Colonic mucosa (tissue), 4 donors: Measurements from ENCODE around the gene CDKN2AIP. TPM values are rescaled to one million over a fixed set of nuclear protein-coding genes. Genes with fewer than 3 reads are reported as not detected.

Source experiments
- DNase-seq: peaks from one replicate; pipeline ENCODE4 v3.0.0-alpha.2; 2020
- H3K27ac ChIP-seq: fragments of 200-600 bp; one replicate; pipeline ENCODE4 v1.8.0; 2021
- H3K27me3 ChIP-seq: fragments of 200-600 bp; one replicate; pipeline ENCODE4 v1.8.0; 2021
- H3K36me3 ChIP-seq: fragments of 200-600 bp; one replicate; pipeline ENCODE4 v1.8.0; 2021
- H3K4me1 ChIP-seq: fragments of 200-600 bp; one replicate; pipeline ENCODE4 v1.8.0; 2021; ENCODE audit warnings: mild to moderate bottlenecking
- H3K4me3 ChIP-seq: fragments of 200-600 bp; one replicate; pipeline ENCODE4 v1.8.0; 2021
- H3K9ac ChIP-seq, 2 donors: one replicate each; pipeline ENCODE4 v1.7.0; 2013; ENCODE audit warnings: control low read depth in 2 of 2, low read depth in 2 of 2, low read length in 2 of 2
- H3K9me3 ChIP-seq: fragments of 200-600 bp; one replicate; pipeline ENCODE4 v1.8.0; 2021
- intact Hi-C: fragments of 100-400 bp; cut with DNase I; formaldehyde crosslinking; loops from one replicate; pipeline ENCODE4 v1.14.1; 2022
- total RNA-seq, 2 donors: library from RNA; stranded (reverse); fragmentation: NEBNext Ultra II Directional in 1 of 2; extraction: Animal tissue kit (Norgen Biotek cat#: 25700) in 1 of 2; gene quantifications; one replicate each; pipeline ENCODE4 v1.2.1, GENCODE V29; 2021
- TF ChIP-seq, protein P1 (sequence below): fragments of 200-600 bp; IDR thresholded peaks from one replicate; pipeline ENCODE4 v1.8.0; 2022; ENCODE audit warnings: antibody characterized with exemption, mild to moderate bottlenecking
- donor health status: healthy.
- donor health status: DM: no; HTN: no; CAD: no.
- donor health status: DM: no; HTN: no; CAD: no.

Gene CDKN2AIP
- total RNA-seq, 2 donors from 2014 or later = 17.5 to 23.5 TPM

DNA sequence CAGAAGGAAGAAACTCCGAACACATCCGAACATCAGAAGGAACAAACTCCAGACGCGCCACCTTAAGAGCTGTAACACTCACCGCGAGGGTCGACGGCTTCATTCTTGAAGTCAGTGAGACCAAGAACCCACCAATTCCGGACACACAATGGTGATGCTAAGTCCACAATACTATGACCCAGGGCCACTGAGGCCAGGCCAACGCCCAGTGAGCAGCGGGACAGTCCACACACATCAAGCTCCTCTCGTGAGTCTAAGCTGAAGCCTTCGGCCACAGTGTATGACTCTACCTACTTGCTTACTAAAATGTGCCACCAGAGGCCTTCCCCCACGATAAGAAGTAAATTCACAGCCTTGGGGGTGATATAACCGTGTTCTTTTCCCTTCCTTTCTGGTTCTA lies 10.2 kb upstream of the CDKN2AIP start:
- intact Hi-C loops = no loop called here
- H3K4me3 ChIP-seq = no peak overlapping the region
- H3K27me3 ChIP-seq = no peaks in the 10 kb centered on the region
- H3K9me3 ChIP-seq = no peaks in the 10 kb centered on the region
- no peaks in the 10 kb centered on the region for H3K36me3 ChIP-seq
- TF ChIP-seq, protein P1, sequence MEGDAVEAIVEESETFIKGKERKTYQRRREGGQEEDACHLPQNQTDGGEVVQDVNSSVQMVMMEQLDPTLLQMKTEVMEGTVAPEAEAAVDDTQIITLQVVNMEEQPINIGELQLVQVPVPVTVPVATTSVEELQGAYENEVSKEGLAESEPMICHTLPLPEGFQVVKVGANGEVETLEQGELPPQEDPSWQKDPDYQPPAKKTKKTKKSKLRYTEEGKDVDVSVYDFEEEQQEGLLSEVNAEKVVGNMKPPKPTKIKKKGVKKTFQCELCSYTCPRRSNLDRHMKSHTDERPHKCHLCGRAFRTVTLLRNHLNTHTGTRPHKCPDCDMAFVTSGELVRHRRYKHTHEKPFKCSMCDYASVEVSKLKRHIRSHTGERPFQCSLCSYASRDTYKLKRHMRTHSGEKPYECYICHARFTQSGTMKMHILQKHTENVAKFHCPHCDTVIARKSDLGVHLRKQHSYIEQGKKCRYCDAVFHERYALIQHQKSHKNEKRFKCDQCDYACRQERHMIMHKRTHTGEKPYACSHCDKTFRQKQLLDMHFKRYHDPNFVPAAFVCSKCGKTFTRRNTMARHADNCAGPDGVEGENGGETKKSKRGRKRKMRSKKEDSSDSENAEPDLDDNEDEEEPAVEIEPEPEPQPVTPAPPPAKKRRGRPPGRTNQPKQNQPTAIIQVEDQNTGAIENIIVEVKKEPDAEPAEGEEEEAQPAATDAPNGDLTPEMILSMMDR = no peak
- no peak overlapping the region for H3K9ac ChIP-seq
- no peak overlapping the region for H3K27ac ChIP-seq
- peak; percentile 8 for DNase-seq
- H3K4me1 ChIP-seq = no peaks in the 10 kb centered on the region

DNA sequence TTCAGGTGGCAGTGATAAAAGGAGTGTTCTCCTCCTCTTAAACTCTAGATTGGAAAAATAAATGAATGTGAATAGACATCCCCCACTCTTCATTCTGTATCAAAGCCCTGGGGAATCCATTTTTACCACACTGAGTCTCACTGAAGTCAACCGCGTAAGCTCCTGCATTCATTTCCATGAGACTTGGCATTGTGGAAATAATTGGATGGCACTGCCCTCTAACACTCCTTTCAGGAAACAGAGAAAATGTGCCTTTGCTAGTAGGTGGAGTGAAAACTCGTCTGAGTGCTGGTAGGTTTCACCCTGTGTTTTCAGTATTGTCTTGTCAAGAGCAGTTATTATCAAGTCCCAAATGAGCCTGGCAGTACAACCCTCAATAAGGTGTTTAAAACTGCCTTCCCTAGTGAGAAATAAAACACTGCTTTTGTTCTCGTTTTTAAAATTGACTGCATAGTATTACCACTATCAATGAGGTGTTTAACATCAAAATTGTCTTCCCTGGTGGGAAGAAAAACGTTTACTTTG lies 9.7 kb upstream of the CDKN2AIP start:
- Histone ChIP-seq H3K4me1 (no peaks in the 10 kb centered on the region), H3K9ac (no peak overlapping the region), H3K36me3 (no peaks in the 10 kb centered on the region), H3K27me3 (no peaks in the 10 kb centered on the region), H3K4me3 (no peak overlapping the region), H3K27ac (peak overlapping the region; percentile 23), H3K9me3 (no peaks in the 10 kb centered on the region)
- intact Hi-C loops = no loop called here
- DNase-seq = peak; percentile 17
- TF ChIP-seq, protein P1 = no peak

DNA sequence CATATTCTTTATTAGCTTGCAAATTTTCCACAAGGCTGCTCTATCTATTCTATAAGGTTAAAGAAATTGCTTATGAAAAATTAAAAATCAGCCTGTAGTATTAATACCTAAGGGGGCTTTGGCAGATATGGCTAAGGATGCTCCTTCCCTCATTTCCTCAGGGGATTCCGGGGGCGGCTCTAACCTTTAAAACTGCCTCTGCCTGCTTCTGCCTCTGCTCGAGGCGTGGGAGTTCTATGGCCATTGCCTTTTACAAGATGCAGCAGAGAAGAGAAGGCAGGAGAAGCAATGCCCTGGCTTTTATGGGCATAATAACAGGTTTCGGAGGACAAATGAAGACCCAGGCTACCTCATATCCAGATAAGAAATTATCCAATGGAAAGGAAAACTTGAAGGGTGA lies 8.6 kb upstream of the CDKN2AIP start:
- TF ChIP-seq, protein P1 = no peak
- Histone ChIP-seq H3K4me3 (no peak overlapping the region), H3K27ac (no peak overlapping the region), H3K9ac (peak overlapping the region in 1 of 2 donors; percentile 28), H3K4me1 (peaks cover 4% of the 10 kb centered on the region), H3K36me3 (no peaks in the 10 kb centered on the region), H3K27me3 (no peaks in the 10 kb centered on the region), H3K9me3 (no peaks in the 10 kb centered on the region)
- intact Hi-C loops = no loop called here
- DNase-seq = peak; percentile 13

DNA sequence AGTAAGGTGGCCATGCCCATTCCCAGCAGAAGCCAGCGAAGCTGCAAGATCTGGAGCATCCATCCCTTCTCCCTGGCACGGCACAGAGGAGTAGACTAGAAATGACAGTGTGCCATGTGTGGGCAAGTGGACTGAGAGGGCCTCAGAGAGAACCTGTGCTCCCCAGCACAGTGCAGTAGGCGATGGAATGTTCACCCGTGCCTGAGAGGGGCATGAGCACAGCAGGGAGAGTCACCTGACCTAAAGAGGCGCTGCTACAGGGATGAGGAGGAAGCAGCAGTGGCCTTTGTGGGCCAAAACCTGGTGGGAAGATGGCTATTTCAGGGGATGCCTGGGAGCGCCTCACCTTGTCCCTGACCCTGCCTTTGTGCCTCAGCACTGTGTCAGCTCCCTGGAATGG lies 8.0 kb upstream of the CDKN2AIP start:
- intact Hi-C loops = no loop called here
- no peaks in the 10 kb centered on the region for H3K36me3 ChIP-seq
- DNase-seq = peak; percentile 16
- peaks cover 4% of the 10 kb centered on the region for H3K4me1 ChIP-seq
- H3K9ac ChIP-seq = no peak overlapping the region
- H3K27me3 ChIP-seq = no peaks in the 10 kb centered on the region
- TF ChIP-seq, protein P1 = no peak
- no peak overlapping the region for H3K4me3 ChIP-seq
- H3K27ac ChIP-seq = peak overlapping the region; percentile 93
- H3K9me3 ChIP-seq = no peaks in the 10 kb centered on the region

DNA sequence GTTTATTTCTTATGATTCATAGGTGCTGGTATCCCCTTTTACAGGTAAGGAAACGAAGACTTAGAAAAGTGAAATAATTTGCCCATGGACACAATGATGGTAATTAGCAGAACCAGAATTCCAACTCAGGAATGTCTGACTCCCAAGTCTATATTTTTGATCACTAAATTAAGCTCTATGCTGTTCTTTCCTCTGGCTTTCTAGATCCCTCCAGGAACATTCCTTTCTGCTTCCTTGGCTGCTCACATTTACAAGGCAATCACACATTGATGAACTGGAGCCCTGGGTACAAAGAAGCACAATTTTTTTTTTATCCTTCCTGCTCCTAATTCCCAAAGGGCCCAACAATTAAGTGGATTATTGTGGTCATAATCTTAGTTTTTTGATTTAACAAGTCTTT lies 7.0 kb upstream of the CDKN2AIP start:
- TF ChIP-seq, protein P1 = no peak
- Histone ChIP-seq H3K4me1 (peaks cover 4% of the 10 kb centered on the region), H3K9me3 (no peaks in the 10 kb centered on the region), H3K27me3 (no peaks in the 10 kb centered on the region), H3K9ac (peak overlapping the region in 1 of 2 donors; percentile 13), H3K36me3 (no peaks in the 10 kb centered on the region), H3K4me3 (no peak overlapping the region), H3K27ac (peak overlapping the region; percentile 93)
- intact Hi-C loops = no loop called here
- DNase-seq = peak; percentile 21
